ENCODE data around the gene ABHD16B. TPM values are rescaled to one million over a fixed set of nuclear protein-coding genes. Genes with fewer than 3 reads are reported as not detected.

ABHD16B gene
- total and polyA plus RNA-seq, 2 of the 13 experiments (the other 11 are each of a cell fraction or from before 2014, with no cell fraction given): not detected

GRCh38 chr20:63848003-63848911 is 13.0 kb upstream of the ABHD16B start (continued):
- TF ChIP-seq ZNF710 (CRISPR knock-in tag; IDR thresholded peaks at IDR 0.05; ENCODE audit: borderline replicate concordance) (peak; percentile 82), SNAPC4 (CRISPR knock-in tag; IDR thresholded peaks at IDR 0.05) (no peak), MAZ (IDR thresholded peaks at IDR 0.05; ENCODE audit: borderline replicate concordance, low read depth, low read length) (no peak), MAZ (CRISPR knock-in tag; IDR thresholded peaks at IDR 0.05; ENCODE audit: low read depth) (no peak), MTA3 (CRISPR knock-in tag; IDR thresholded peaks at IDR 0.05) (no peak), NCOA2 (CRISPR knock-in tag; IDR thresholded peaks at IDR 0.05) (no peak), STAT5B (CRISPR knock-in tag; IDR thresholded peaks at IDR 0.05) (no peak), HNRNPH1 (optimal IDR thresholded peaks at IDR 0.05; ENCODE audit: low read depth, low read length) (no peak), MXI1 (IDR thresholded peaks at IDR 0.05; ENCODE audit: borderline replicate concordance, low read depth, low read length) (no peak), NFKB2 (CRISPR knock-in tag; IDR thresholded peaks at IDR 0.05; ENCODE audit: borderline replicate concordance) (no peak), GZF1 (CRISPR knock-in tag; IDR thresholded peaks at IDR 0.05) (no peak), ZBTB14 (CRISPR knock-in tag; IDR thresholded peaks at IDR 0.05) (no peak), RFX5 (IDR thresholded peaks at IDR 0.05; ENCODE audit: low read depth, low read length) (no peak), GATAD2A (CRISPR knock-in tag; IDR thresholded peaks at IDR 0.05) (no peak), ZNF570 (CRISPR knock-in tag; IDR thresholded peaks at IDR 0.05; ENCODE audit: borderline replicate concordance) (no peak), THYN1 (CRISPR knock-in tag; IDR thresholded peaks at IDR 0.05; ENCODE audit: borderline replicate concordance, low read depth) (no peak)
- TF ChIP-seq, protein P1, sequence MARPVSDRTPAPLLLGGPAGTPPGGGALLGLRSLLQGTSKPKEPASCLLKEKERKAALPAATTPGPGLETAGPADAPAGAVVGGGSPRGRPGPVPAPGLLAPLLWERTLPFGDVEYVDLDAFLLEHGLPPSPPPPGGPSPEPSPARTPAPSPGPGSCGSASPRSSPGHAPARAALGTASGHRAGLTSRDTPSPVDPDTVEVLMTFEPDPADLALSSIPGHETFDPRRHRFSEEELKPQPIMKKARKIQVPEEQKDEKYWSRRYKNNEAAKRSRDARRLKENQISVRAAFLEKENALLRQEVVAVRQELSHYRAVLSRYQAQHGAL (CRISPR knock-in tag; IDR thresholded peaks at IDR 0.05; ENCODE audit: not compliant biosample characterization): no peak
- TF ChIP-seq, protein P2, sequence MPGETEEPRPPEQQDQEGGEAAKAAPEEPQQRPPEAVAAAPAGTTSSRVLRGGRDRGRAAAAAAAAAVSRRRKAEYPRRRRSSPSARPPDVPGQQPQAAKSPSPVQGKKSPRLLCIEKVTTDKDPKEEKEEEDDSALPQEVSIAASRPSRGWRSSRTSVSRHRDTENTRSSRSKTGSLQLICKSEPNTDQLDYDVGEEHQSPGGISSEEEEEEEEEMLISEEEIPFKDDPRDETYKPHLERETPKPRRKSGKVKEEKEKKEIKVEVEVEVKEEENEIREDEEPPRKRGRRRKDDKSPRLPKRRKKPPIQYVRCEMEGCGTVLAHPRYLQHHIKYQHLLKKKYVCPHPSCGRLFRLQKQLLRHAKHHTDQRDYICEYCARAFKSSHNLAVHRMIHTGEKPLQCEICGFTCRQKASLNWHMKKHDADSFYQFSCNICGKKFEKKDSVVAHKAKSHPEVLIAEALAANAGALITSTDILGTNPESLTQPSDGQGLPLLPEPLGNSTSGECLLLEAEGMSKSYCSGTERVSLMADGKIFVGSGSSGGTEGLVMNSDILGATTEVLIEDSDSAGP (CRISPR knock-in tag; IDR thresholded peaks at IDR 0.05; ENCODE audit: borderline replicate concordance): peak; percentile 26; the same call in 1 of the 2 replicates

Data from HepG2 (cell line).